SK-N-SH (cell line): ENCODE measurements around the gene TNFSF15. TPM values are rescaled to one million over a fixed set of nuclear protein-coding genes. Genes with fewer than 3 reads are reported as not detected.

ENCODE experiments used
- CTCF ChIA-PET: fragments of 300-600, 350-600 bp; formaldehyde crosslinking; extraction: SDS; loops from one replicate; lab custom pipeline; 2021; lab: Yijun Ruan, JAX
- POLR2A ChIA-PET: fragments of 350-600 bp; sonication (Branson Sonifier 250); formaldehyde crosslinking; extraction: SDS; loops from one replicate; lab custom pipeline; 2020; ENCODE audit warnings: antibody characterized with exemption, inconsistent platforms; lab: Yijun Ruan, JAX
- DNase-seq: peaks from one replicate; pipeline ENCODE4 v3.0.0; 2012
- H2AFZ ChIP-seq: fragments of 200-600 bp; sonication (generic); 2 replicates; pipeline ENCODE4 v1.8.1; 2016; ENCODE audit warnings: antibody characterized with exemption, mild to moderate bottlenecking, low read depth
- H3F3A ChIP-seq: fragments of 200-600 bp; sonication (generic); replicated peaks from 2 replicates; pipeline ENCODE3; 2016; ENCODE audit warnings: antibody characterized with exemption, mild to moderate bottlenecking; ENCODE audit not compliant: insufficient read depth
- H3K27ac ChIP-seq, 2 experiments: fragments of 200-500 bp in 1 of 2; fragments of 200-600 bp in 1 of 2; sonication (Bioruptor generic) in 1 of 2; sonication (generic), shearing (Covaris generic) in 1 of 2; 2 replicates each; pipeline versions ENCODE4 v1.5.1 to v1.6.1; 2014 to 2016; ENCODE audit warnings: low read depth in 2 of 2, inconsistent platforms in 1 of 2, low read length in 1 of 2, mild to moderate bottlenecking in 1 of 2, mixed read lengths in 1 of 2
- H3K27me3 ChIP-seq: fragments of 200-600 bp; sonication (generic), shearing (Covaris generic); 2 replicates; pipeline ENCODE4 v1.6.1; 2016; ENCODE audit warnings: mixed run types; ENCODE audit not compliant: insufficient read depth
- H3K36me3 ChIP-seq, 2 experiments: fragments of 200-500 bp in 1 of 2; fragments of 200-600 bp in 1 of 2; sonication (Bioruptor generic) in 1 of 2; sonication (generic) in 1 of 2; replicated peaks in 1 of 2; 2 replicates each; pipeline versions ENCODE3 to v1.5.1; 2014 to 2016; ENCODE audit warnings: low read length in 1 of 2, mild to moderate bottlenecking in 1 of 2; ENCODE audit not compliant: insufficient read depth in 2 of 2, control insufficient read depth in 1 of 2
- H3K4me1 ChIP-seq, 2 experiments: fragments of 200-500 bp in 1 of 2; fragments of 200-600 bp in 1 of 2; sonication (Bioruptor generic) in 1 of 2; sonication (generic), shearing (Covaris generic) in 1 of 2; 2 replicates each; pipeline versions ENCODE4 v1.5.1 to v1.6.1; 2014 to 2016; ENCODE audit warnings: low read depth in 1 of 2, low read length in 1 of 2, mixed run types in 1 of 2; ENCODE audit not compliant: insufficient read depth in 2 of 2, control insufficient read depth in 1 of 2
- H3K4me2 ChIP-seq: fragments of 200-600 bp; sonication (generic), shearing (Covaris generic); 2 replicates; pipeline ENCODE4 v1.6.1; 2017; ENCODE audit warnings: mixed run types
- H3K4me3 ChIP-seq, 2 experiments: fragments of 200-500 bp in 1 of 2; fragments of 200-600 bp in 1 of 2; sonication (Bioruptor generic) in 1 of 2; sonication (generic), shearing (Covaris generic) in 1 of 2; 2 replicates each; pipeline versions ENCODE4 v1.5.1 to v1.8.1; 2014 to 2016; ENCODE audit warnings: low read depth in 2 of 2, inconsistent platforms in 1 of 2, low read length in 1 of 2, mild to moderate bottlenecking in 1 of 2, mixed read lengths in 1 of 2, moderate library complexity in 1 of 2
- H3K79me2 ChIP-seq: fragments of 200-600 bp; sonication (generic); 2 replicates; pipeline ENCODE4 v1.8.1; 2017; ENCODE audit warnings: mild to moderate bottlenecking; ENCODE audit not compliant: insufficient read depth
- H3K9ac ChIP-seq: fragments of 200-600 bp; sonication (generic); 2 replicates; pipeline ENCODE4 v1.6.1; 2017; ENCODE audit warnings: mixed run types
- H3K9me2 ChIP-seq: fragments of 200-600 bp; sonication (generic); 2 replicates; pipeline ENCODE4 v1.6.1; 2017; ENCODE audit warnings: mixed run types
- H3K9me3 ChIP-seq: fragments of 200-600 bp; sonication (generic); 2 replicates; pipeline ENCODE4 v1.6.1; 2017; ENCODE audit warnings: mixed run types, mild to moderate bottlenecking, moderate library complexity
- H4K20me1 ChIP-seq: fragments of 200-600 bp; sonication (generic); 2 replicates; pipeline ENCODE4 v1.6.1; 2017; ENCODE audit warnings: mild to moderate bottlenecking, mixed run types; ENCODE audit not compliant: insufficient read depth
- CHD2 ChIP-seq: fragments of 150-350 bp; IDR thresholded peaks from 2 replicates; pipeline ENCODE4 v1.6.1; 2018; ENCODE audit warnings: low read length; ENCODE audit not compliant: partially characterized antibody
- EZH2phosphoT487 ChIP-seq: fragments of 200-600 bp; sonication (generic); IDR thresholded peaks from 2 replicates; pipeline ENCODE4 v1.6.1; 2017; ENCODE audit warnings: low read depth, mixed run types, mild to moderate bottlenecking, antibody characterized with exemption, moderate library complexity, borderline replicate concordance
- FOSL2 ChIP-seq: IDR thresholded peaks from 2 replicates; pipeline ENCODE4 v1.4.0; 2012; ENCODE audit warnings: low read depth, mild to moderate bottlenecking, moderate library complexity, borderline replicate concordance
- FOXJ3 ChIP-seq: sonication (generic); formaldehyde crosslinking; IDR thresholded peaks from 2 replicates; pipeline ENCODE4 v1.5.1; 2020; ENCODE audit warnings: mild to moderate bottlenecking, missing genetic modification reagents
- GABPA ChIP-seq: IDR thresholded peaks from 2 replicates; pipeline ENCODE4 v1.4.0; 2012; ENCODE audit warnings: low read depth, mild to moderate bottlenecking
- JUND ChIP-seq: IDR thresholded peaks from 2 replicates; pipeline ENCODE4 v1.4.0; 2012
- NRF1 ChIP-seq: IDR thresholded peaks from 2 replicates; pipeline ENCODE4 v1.6.1; 2012; ENCODE audit warnings: low read depth, mild to moderate bottlenecking, low read length
- POLR2AphosphoS5 ChIP-seq: IDR thresholded peaks from 2 replicates; pipeline ENCODE4 v1.6.1; 2012; ENCODE audit warnings: low read depth, low read length
- RCOR1 ChIP-seq: fragments of 150-350 bp; IDR thresholded peaks from 2 replicates; pipeline ENCODE4 v1.6.1; 2017; ENCODE audit warnings: antibody characterized with exemption, low read length
- SIN3A ChIP-seq: IDR thresholded peaks from 2 replicates; pipeline ENCODE4 v1.6.1; 2012; ENCODE audit warnings: low read depth, mild to moderate bottlenecking, low read length, moderate library complexity, borderline replicate concordance
- SMC3 ChIP-seq: IDR thresholded peaks from 2 replicates; pipeline ENCODE4 v1.6.1; 2012; ENCODE audit warnings: low read depth, low read length, improper control_type of control experiment
- TEAD4 ChIP-seq: IDR thresholded peaks from 2 replicates; pipeline ENCODE4 v1.4.0; 2012; ENCODE audit warnings: mild to moderate bottlenecking, borderline replicate concordance; ENCODE audit not compliant: insufficient read depth
- WGBS: methylation state at CpG from one replicate; pipeline ENCODE4 v1.1.6; 2017; ENCODE audit warnings: low lambda C conversion rate; 5-methylcytosine and 5-hydroxymethylcytosine counted together
- polyA plus RNA-seq, 3 experiments: library from polyadenylated mRNA; depleted of rRNA; stranded (reverse); fragments of >200 nt; gene quantifications; 2 replicates each; pipeline ENCODE4 v1.2.3, GENCODE V29; 2012
- TF ChIP-seq, protein P1 (sequence below): fragments of 150-350 bp; IDR thresholded peaks from 2 replicates; pipeline ENCODE4 v1.6.1; 2017; ENCODE audit warnings: antibody characterized with exemption, low read length, low read depth, borderline replicate concordance
- TF ChIP-seq, protein P2 (sequence below): IDR thresholded peaks from 2 replicates; pipeline ENCODE4 v1.4.0; 2012; ENCODE audit warnings: low read depth, borderline replicate concordance
- TF ChIP-seq, protein P3 (sequence below): IDR thresholded peaks from 2 replicates; pipeline ENCODE4; 2012
- TF ChIP-seq, protein P4 (sequence below): fragments of 200-600 bp; sonication (generic); IDR thresholded peaks from 2 replicates; pipeline ENCODE4 v1.6.1; 2017; ENCODE audit warnings: antibody characterized with exemption, mild to moderate bottlenecking, moderate library complexity
- TF ChIP-seq, protein P5 (sequence below): IDR thresholded peaks from 2 replicates; pipeline ENCODE4 v1.4.0; 2012; ENCODE audit warnings: low read depth

The TNFSF15 gene
- polyA plus RNA-seq, 1 of the 3 experiments (the other 2 are of a cell fraction) = 0.64 TPM

DNA sequence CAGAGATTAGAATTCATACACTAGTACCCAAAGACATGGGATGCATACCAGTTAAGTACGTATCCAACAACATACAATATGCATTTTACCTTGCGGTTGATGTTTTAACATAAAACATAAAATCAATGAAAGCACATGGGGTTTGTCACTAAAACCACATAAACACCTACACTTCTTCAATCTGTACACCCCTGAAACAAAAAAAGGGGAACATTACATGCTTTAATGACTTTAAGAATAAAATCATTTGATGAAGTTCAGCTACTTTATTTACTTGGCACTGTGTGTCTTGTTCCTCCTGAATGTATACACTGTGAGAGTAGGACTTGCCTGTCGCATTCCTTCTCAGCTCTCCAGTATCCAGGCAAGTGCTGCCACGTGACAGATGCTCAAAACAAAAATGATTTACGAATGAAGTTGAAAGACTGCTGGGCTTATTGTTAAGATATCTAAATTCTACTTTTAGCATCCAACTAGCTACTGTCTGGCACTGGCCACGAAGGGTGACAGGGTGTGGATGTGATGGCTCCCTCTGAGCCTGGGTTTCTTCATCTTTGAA lies 21.0 kb downstream of the TNFSF15 start:
- no peaks in the 10 kb centered on the region for H3K79me2 ChIP-seq
- H2AFZ ChIP-seq = no peak overlapping the region
- no peaks in the 10 kb centered on the region for H3K36me3 ChIP-seq
- TF ChIP-seq, protein P1, sequence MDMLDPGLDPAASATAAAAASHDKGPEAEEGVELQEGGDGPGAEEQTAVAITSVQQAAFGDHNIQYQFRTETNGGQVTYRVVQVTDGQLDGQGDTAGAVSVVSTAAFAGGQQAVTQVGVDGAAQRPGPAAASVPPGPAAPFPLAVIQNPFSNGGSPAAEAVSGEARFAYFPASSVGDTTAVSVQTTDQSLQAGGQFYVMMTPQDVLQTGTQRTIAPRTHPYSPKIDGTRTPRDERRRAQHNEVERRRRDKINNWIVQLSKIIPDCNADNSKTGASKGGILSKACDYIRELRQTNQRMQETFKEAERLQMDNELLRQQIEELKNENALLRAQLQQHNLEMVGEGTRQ = no peak
- TF ChIP-seq RCOR1 (no peak), GABPA (no peak), CHD2 (no peak), EZH2phosphoT487 (no peak), TEAD4 (no peak), SIN3A (no peak), NRF1 (no peak), POLR2AphosphoS5 (no peak), SMC3 (no peak)
- TF ChIP-seq, protein P2, sequence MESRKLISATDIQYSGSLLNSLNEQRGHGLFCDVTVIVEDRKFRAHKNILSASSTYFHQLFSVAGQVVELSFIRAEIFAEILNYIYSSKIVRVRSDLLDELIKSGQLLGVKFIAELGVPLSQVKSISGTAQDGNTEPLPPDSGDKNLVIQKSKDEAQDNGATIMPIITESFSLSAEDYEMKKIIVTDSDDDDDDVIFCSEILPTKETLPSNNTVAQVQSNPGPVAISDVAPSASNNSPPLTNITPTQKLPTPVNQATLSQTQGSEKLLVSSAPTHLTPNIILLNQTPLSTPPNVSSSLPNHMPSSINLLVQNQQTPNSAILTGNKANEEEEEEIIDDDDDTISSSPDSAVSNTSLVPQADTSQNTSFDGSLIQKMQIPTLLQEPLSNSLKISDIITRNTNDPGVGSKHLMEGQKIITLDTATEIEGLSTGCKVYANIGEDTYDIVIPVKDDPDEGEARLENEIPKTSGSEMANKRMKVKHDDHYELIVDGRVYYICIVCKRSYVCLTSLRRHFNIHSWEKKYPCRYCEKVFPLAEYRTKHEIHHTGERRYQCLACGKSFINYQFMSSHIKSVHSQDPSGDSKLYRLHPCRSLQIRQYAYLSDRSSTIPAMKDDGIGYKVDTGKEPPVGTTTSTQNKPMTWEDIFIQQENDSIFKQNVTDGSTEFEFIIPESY = no peak
- TF ChIP-seq, protein P3, sequence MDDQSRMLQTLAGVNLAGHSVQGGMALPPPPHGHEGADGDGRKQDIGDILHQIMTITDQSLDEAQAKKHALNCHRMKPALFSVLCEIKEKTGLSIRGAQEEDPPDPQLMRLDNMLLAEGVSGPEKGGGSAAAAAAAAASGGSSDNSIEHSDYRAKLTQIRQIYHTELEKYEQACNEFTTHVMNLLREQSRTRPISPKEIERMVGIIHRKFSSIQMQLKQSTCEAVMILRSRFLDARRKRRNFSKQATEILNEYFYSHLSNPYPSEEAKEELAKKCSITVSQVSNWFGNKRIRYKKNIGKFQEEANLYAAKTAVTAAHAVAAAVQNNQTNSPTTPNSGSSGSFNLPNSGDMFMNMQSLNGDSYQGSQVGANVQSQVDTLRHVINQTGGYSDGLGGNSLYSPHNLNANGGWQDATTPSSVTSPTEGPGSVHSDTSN = no peak
- H3K27me3 ChIP-seq = no peaks in the 10 kb centered on the region
- ChIA-PET POLR2A (no interaction called here), CTCF (interaction anchor here (0.7 to 1.5 kb wide), 2 partner anchors 85 to 379 kb away, joined by 3 to 4 read pairs; no protein-coding TSS in a partner anchor)
- no peak overlapping the region for H3K4me2 ChIP-seq
- no peak overlapping the region for H3K4me3 ChIP-seq
- no peak overlapping the region for H3K27ac ChIP-seq
- H3K4me1 ChIP-seq = peaks cover 2% of the 10 kb centered on the region in 2 experiments; a peak in 3 of 4 replicates
- no peaks in the 10 kb centered on the region for H3K9me3 ChIP-seq
- no peak overlapping the region for H3K9ac ChIP-seq
- peaks cover 6% of the 10 kb centered on the region for H3F3A ChIP-seq
- WGBS = 51% methylated on average over 6 of the region's 6 CpGs
- no peaks in the 10 kb centered on the region for H4K20me1 ChIP-seq
- no peaks in the 10 kb centered on the region for H3K9me2 ChIP-seq
- no peak for DNase-seq

DNA sequence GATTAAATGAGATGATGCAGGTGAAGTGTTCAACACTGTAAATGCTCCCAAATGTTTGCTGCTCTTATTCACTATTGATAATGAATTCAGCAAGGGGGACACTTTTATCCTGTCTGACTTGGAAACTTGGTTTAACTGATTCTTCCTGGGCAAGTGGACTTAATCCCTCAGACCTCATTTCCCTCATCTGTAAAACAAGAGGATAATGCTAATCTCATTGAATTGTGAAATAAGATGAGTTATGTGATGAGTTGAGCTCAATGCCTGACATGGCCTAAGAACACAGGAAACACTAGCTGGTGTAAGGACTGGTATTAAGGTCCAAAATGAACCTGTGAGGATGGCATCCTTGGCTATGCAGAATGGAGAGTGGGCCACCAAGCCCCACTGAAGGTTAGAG lies 23.3 kb downstream of the TNFSF15 start:
- H3K4me2 ChIP-seq = no peak overlapping the region
- H3K79me2 ChIP-seq = no peaks in the 10 kb centered on the region
- no peak overlapping the region for H3K4me3 ChIP-seq
- no peak overlapping the region for H2AFZ ChIP-seq
- H3K9me2 ChIP-seq = no peaks in the 10 kb centered on the region
- no peaks in the 10 kb centered on the region for H3K9me3 ChIP-seq
- H3F3A ChIP-seq = peaks cover 8% of the 10 kb centered on the region
- no peak for DNase-seq
- TF ChIP-seq SIN3A (no peak), JUND (no peak), FOSL2 (no peak), CHD2 (no peak), FOXJ3 (CRISPR knock-in tag) (no peak)
- TF ChIP-seq, protein P4, sequence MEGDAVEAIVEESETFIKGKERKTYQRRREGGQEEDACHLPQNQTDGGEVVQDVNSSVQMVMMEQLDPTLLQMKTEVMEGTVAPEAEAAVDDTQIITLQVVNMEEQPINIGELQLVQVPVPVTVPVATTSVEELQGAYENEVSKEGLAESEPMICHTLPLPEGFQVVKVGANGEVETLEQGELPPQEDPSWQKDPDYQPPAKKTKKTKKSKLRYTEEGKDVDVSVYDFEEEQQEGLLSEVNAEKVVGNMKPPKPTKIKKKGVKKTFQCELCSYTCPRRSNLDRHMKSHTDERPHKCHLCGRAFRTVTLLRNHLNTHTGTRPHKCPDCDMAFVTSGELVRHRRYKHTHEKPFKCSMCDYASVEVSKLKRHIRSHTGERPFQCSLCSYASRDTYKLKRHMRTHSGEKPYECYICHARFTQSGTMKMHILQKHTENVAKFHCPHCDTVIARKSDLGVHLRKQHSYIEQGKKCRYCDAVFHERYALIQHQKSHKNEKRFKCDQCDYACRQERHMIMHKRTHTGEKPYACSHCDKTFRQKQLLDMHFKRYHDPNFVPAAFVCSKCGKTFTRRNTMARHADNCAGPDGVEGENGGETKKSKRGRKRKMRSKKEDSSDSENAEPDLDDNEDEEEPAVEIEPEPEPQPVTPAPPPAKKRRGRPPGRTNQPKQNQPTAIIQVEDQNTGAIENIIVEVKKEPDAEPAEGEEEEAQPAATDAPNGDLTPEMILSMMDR = no peak
- TF ChIP-seq, protein P5, sequence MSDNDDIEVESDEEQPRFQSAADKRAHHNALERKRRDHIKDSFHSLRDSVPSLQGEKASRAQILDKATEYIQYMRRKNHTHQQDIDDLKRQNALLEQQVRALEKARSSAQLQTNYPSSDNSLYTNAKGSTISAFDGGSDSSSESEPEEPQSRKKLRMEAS = no peak
- ChIA-PET POLR2A (no interaction called here), CTCF (no interaction called here)
- no peaks in the 10 kb centered on the region for H3K36me3 ChIP-seq
- H3K27me3 ChIP-seq = no peaks in the 10 kb centered on the region
- no peak overlapping the region for H3K9ac ChIP-seq
- peaks cover 2 to 14% of the 10 kb centered on the region in 2 experiments; a peak in 3 of 4 replicates for H3K4me1 ChIP-seq
- no peaks in the 10 kb centered on the region for H4K20me1 ChIP-seq
- H3K27ac ChIP-seq = no peak overlapping the region
